ENCODE results near the gene DIP2B.
"Not testable (repeated sequence)": the region's sequence is repeated elsewhere in the genome, so short reads cannot be mapped to it uniquely, and the experiment has no call there.

DIP2B gene

DNA sequence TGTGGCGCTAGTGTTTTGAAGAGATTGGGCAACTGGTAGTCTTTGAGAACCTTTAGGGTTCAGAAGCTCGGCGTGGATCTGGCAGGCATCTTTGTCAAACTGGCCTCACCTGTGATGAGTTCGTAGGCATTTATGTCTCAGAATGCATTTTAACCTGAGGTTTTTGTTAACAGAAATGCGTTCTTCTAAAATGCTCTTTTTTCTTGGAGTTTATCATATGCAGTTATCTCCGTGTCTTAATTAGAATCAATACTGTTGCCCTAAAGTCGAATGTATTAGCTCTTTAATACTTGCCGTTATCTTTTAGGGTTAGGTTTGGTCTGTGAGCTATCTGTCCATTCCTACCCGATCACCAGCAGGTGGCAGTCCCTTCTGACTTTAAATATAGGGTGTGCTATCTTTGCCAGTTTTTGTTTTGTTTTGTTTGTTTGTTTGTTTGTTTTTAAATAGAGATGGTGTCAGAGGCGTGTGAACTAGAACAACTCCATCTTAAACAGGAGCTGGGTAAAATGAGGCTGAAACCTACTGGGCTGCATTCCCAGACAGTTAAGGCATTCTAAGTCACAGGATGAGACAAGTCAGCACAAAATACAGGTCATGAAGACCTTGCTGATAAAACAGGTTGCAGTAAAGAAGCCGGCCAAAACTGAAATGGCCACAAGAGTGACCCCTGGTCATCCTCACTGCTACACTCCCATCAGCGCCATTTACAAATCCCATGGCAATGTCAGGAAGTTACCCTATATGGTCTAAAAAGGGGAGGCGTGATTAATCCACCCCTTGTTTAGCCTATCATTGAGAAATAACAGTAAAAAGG is 260.5 kb downstream of the DIP2B start:
- peak; percentile 11 to 17 for DNase-seq (ENCODE audit: low read depth in 2 of 2)

DNA sequence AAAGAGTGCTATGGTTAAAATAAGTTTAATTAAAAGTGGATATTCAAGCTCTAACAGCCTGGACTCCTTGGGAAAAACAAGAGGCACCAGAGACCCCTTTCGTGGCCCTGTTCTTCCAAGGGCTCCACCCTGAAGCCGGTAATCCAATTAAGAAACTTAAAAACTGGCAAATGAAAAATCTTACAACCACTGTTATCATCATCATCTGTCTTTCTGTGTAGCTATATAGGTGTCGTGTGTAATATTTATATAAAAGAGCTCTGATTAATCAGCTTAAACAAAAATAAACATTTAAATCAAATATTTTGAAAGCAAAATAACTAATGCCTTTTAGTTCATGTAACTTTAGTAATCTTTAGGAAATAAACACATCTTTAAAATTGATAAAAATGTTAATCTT is 263.6 kb downstream of the DIP2B start:
- no peak for DNase-seq (ENCODE audit: low read depth in 2 of 2)

DNA sequence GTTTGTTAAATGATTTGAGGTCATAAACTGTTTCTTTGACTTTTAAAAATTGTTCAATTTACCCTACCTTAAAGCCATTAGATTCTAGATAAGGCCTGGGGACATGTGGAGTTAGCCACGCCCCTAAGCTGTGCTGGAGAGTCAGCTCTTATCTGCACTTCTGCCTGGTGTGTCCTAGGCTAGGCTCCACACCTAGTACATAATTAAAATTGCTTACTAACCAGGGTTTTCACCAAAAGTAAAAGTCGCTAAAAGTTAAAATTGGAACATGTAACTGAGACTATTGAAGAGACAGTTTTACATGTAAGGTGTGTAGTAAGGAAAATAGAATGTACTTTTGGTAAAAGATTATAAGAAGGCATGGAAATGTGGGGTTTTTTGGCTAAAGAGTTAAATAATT is 264.0 kb downstream of the DIP2B start:
- DNase-seq (ENCODE audit: low read depth in 2 of 2): not testable (repeated sequence)

GRCh38 chr12:50771409-50771808 is 266.6 kb downstream of the DIP2B start:
- no peak for DNase-seq (ENCODE audit: low read depth in 2 of 2)

DNA sequence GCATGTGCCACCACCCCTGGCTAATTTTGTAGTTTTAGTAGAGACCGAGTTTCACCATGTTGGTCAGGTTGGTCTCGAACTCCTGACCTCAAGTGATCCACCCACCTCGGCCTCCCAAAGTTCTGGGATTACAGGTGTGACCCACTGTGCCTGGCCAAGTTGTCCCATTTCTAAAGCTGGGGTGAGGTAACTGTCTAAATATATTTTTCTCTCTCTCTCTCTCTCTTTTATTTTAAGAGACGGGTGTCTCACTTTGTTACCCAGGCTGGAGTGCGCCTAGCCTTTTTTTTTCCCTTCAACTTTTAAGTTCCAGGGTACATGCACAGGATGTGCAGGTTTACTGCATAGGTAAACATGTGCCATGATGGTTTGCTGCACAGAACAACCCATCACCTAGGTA is 267.7 kb downstream of the DIP2B start:
- DNase-seq (ENCODE audit: low read depth in 2 of 2): no peak

GRCh38 chr12:50772877-50773276 is 268.1 kb downstream of the DIP2B start:
- DNase-seq (ENCODE audit: low read depth in 2 of 2): no peak

GRCh38 chr12:50775251-50775650 is 270.5 kb downstream of the DIP2B start:
- no peak for DNase-seq (ENCODE audit: low read depth in 2 of 2)

GRCh38 chr12:50776749-50777728 is 272.3 kb downstream of the DIP2B start:
- no peak for DNase-seq (ENCODE audit: low read depth in 2 of 2)

DNA sequence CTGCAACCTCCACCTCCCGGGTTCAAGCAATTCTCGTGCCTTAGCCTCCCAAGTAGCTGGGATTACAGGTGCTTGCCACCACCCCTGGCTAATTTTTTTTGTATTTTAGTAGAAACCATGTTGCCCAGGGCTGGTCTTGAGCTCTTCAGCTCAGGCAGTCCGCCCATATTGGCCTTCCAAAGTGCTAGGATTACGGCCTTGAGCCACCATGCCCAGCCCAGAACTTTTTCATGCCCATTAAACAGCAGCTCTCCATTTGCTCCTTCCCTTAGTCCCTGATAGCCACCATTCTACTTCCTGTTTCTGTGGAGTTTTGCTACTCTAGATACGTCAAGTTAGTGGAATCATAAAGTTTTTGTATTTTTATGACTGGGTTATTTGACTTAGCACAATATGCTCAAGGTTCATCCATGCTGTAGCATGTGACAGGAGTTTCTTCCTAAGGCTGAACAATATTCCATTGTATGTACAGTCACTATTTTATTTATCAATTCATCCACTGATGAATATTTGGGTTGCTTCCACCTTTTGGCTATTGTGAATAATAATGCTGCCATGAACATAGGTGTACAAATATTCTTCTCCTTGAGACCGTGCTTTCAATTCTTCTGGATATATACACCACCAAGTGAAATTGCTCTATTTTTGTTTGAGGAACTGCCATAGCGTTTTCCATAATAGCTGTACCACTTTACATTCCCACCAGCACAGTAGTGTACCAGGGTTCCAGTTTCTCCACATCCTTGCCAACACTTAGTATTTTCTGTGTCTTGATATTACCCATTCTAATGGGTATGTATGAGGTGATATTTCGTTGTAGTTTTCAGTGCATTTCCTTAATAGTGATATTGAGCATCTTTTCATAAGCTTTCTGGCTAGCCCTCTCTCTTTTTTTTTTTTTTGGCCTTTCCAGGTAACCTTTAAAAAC is 274.1 kb downstream of the DIP2B start:
- DNase-seq (ENCODE audit: low read depth in 2 of 2): no peak

DNA sequence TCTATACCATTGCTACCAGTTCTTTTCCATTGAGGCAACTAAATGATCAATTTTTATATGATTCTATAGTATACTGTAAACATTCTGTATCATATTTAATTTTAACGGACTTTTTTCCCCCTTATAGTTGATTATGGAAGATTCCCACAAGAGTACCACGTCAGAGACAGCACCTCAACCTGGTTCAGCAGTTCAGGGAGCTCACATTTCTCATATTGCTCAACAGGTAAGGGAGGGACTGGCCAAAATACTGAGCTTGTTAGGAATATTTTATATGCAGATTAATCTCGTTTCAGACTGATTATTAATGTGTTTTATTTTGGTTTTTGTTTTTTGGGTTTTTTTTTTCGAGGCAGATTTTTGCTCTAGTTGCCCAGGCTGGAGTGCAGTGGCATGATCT is 275.2 kb downstream of the DIP2B start:
- DNase-seq (ENCODE audit: low read depth in 2 of 2): no peak

DNA sequence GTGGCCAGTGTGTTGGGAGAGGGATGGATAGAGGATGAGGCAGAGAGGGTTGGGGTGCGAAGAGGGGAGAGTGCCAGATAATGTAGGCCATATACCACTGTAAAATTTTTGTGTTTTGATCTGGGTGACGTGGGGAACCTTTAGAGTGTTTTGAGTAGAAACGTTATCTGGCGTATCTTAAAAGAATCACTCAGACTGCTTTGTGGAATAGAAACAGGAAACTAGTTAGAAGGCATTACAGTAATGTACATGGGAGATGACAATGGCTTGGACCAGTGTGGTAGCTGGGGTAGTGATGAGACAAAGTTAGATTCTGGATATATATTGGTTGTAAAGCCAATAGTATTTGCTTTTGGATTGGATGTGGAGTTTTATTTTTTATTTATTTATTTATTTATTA is 279.7 kb downstream of the DIP2B start:
- DNase-seq (ENCODE audit: low read depth in 2 of 2): no peak

- DNase-seq (ENCODE audit: low read depth in 2 of 2): no peak
Observed at GRCh38 chr12:50785406-50786001, 280.7 kb downstream of the DIP2B start.

- no peak for DNase-seq (ENCODE audit: low read depth in 2 of 2)
Observed at GRCh38 chr12:50786498-50787231, 281.9 kb downstream of the DIP2B start.

DNA sequence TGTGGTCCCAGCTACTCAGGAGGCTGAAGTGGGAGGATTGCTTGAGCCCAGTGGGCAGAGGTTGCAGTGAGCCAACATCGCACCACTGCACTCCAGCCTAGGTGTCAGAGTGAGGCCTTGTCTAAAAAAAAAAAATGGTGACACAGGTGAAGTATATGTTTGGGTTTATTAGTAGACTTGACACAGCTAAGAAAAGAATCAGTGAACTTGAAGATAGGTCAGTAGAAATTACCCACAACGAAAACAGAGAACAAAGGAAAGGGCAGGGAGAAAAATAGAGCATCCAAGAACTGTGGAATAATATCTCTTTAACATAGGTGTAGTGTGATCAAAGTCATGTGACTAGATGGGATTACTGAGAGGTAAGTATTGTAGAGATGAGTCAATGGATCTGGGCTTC is 282.8 kb downstream of the DIP2B start:
- DNase-seq (ENCODE audit: low read depth in 2 of 2): no peak

DNA sequence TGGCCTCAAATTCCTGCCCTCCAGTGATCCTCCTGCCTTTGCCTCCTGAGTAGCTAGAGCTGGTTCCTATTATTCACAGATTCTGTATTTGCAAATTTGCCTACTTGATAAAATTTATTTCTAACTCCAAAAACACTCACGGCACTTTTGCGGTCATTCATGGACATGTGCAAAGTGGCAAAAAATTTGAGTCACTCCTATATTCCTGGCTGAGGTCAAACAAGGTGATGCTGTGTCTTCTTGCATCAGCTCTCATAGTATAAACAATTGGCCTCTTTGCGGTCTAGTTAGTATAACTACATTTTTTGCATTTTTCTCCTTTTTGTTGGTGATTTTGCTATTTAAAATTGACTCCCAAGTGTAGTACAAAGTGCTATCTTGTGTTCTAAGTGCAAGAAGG is 283.8 kb downstream of the DIP2B start:
- no peak for DNase-seq (ENCODE audit: low read depth in 2 of 2)

GRCh38 chr12:50790081-50790480 is 285.3 kb downstream of the DIP2B start:
- no peak for DNase-seq (ENCODE audit: low read depth in 2 of 2)

All from stimulated activated CD4-positive, alpha-beta T cell treated with anti-CD3 and anti-CD28 coated beads, Interleukin-1b, Interleukin-23, amount 100 ng/mL, for 4 hours (primary cell).